Nephron (organoid): ENCODE measurements around the gene KIF3C.
"Not testable (repeated sequence)": the region's sequence is repeated elsewhere in the genome, so short reads cannot be mapped to it uniquely, and the experiment has no call there.

Experiments
- H3K27ac Mint-ChIP-seq, 3 experiments: 2 replicates each; pipeline ENCODE4 v1.8.0; 2020; ENCODE audit warnings: mixed read lengths in 3 of 3, mild to moderate bottlenecking in 2 of 3, moderate library complexity in 1 of 3
- H3K27me3 Mint-ChIP-seq: 2 replicates; pipeline ENCODE4 v1.8.0; 2021; ENCODE audit warnings: low read depth, mild to moderate bottlenecking, moderate library complexity, mixed read lengths
- H3K36me3 Mint-ChIP-seq: 2 replicates; pipeline ENCODE4 v1.8.0; 2020; ENCODE audit warnings: low read depth, mixed read lengths
- H3K4me1 Mint-ChIP-seq: 2 replicates; pipeline ENCODE4 v1.8.0; 2020; ENCODE audit warnings: mixed read lengths
- H3K4me3 Mint-ChIP-seq, 3 experiments: 2 replicates each; pipeline ENCODE4 v1.8.0; 2020; ENCODE audit warnings: mild to moderate bottlenecking in 3 of 3, mixed read lengths in 3 of 3, moderate library complexity in 2 of 3
- H3K9me3 Mint-ChIP-seq: 2 replicates; pipeline ENCODE4 v1.8.0; 2020; ENCODE audit warnings: mixed read lengths
- TF ChIP-seq, protein P1 (sequence below), 3 experiments: fragments of 200-600 bp; sonication (generic); IDR thresholded peaks; one replicate each; pipeline ENCODE4 v1.5.0; 2021; ENCODE audit warnings: antibody characterized with exemption in 3 of 3; ENCODE audit not compliant: unreplicated experiment in 3 of 3

The KIF3C gene

DNA sequence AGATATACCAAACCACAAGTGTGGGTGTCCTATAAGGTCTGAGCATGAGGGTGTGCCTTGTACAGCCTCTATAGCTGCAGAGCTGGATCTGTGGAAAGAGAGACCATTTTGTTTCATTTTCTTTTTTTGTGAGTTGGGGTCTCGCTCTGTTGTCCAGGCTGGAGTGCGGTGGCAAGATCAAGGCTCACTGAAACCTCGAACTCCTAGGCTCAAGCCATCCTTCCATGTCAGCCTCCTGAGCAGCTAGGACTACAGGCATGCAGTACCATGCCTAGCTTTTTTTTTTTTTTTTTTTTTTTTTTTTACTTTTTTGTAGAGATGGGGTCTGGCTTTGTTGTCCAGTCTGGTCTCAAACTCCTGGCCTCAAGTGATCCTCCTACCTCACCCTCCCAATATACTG lies 10.7 kb downstream of the KIF3C start:
- H3K36me3 Mint-ChIP-seq, result peaks cover 48% of the 10 kb centered on the region
- H3K4me3 Mint-ChIP-seq, result no peak overlapping the region
- TF ChIP-seq, protein P1, sequence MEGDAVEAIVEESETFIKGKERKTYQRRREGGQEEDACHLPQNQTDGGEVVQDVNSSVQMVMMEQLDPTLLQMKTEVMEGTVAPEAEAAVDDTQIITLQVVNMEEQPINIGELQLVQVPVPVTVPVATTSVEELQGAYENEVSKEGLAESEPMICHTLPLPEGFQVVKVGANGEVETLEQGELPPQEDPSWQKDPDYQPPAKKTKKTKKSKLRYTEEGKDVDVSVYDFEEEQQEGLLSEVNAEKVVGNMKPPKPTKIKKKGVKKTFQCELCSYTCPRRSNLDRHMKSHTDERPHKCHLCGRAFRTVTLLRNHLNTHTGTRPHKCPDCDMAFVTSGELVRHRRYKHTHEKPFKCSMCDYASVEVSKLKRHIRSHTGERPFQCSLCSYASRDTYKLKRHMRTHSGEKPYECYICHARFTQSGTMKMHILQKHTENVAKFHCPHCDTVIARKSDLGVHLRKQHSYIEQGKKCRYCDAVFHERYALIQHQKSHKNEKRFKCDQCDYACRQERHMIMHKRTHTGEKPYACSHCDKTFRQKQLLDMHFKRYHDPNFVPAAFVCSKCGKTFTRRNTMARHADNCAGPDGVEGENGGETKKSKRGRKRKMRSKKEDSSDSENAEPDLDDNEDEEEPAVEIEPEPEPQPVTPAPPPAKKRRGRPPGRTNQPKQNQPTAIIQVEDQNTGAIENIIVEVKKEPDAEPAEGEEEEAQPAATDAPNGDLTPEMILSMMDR (IDR thresholded peaks at IDR 0.05; ENCODE audit: unreplicated experiment in 3 of 3), result no peak
- H3K4me1 Mint-ChIP-seq, result no peaks in the 10 kb centered on the region
- H3K9me3 Mint-ChIP-seq, result no peaks in the 10 kb centered on the region
- no peaks in the 10 kb centered on the region for H3K27me3 Mint-ChIP-seq
- no peak overlapping the region for H3K27ac Mint-ChIP-seq

DNA sequence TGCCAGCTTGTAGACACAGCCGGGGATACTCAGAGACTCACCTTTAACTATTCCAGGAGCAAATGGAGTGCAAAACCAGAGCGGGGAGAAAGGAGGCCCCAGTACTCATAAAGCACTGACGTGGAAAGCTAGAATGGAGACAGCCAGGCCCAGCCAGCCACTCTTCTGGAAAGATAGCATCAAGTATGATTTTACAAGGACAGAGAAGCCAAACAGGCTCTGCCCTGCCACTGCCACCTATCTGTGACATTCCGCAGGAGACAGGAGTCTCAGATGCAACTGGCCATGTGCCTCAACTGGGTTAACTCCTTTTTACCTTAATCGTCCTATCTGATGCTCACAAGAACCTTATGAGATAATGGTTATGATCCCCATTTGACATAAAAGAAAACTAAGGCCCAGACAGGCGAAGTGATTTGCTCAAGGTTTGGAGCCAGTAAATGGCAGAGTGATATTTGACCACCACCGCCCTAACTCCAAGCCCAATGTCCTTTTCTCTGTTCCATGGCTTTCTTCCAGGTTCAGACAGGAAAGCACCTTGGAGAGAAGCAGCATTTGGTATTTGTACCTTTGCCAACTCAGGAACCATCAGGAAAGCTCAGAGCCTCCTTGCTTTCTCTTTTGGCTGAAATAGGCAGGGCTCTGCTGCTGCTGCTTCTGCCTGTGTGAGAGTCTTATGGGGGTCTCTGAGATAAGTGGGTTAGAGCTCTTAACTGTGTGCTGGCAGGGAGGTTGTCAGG lies 15.6 kb downstream of the KIF3C start:
- Mint-ChIP-seq H3K36me3 (peaks cover 27% of the 10 kb centered on the region), H3K4me3 (no peak overlapping the region), H3K4me1 (no peaks in the 10 kb centered on the region), H3K9me3 (no peaks in the 10 kb centered on the region), H3K27me3 (no peaks in the 10 kb centered on the region), H3K27ac (no peak overlapping the region)
- TF ChIP-seq, protein P1 (IDR thresholded peaks at IDR 0.05; ENCODE audit: unreplicated experiment in 3 of 3), result no peak

DNA sequence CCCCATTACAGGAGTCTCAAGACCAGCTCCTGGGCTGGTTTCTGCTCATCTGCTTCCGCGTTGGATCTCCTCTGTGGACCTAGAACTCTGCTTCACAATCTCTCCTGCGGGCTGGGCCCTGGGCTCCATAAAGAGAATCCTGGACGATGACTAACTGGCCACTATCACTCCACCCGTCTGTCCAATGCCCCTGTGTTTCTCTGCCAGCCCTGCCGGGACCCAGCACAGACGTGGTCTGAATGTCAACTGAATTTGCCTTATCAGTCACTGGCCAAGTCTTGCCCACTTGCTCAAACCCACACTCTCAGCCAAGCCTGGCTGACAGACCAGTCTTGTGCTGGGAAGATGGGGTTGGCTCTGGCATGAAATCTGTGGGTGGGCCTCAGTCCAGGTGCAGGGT lies 17.4 kb downstream of the KIF3C start:
- TF ChIP-seq, protein P1 (IDR thresholded peaks at IDR 0.05; ENCODE audit: unreplicated experiment in 3 of 3), result no peak
- Mint-ChIP-seq H3K27me3 (no peaks in the 10 kb centered on the region), H3K4me1 (no peaks in the 10 kb centered on the region), H3K9me3 (no peaks in the 10 kb centered on the region), H3K36me3 (peaks cover 24% of the 10 kb centered on the region), H3K4me3 (no peak overlapping the region), H3K27ac (no peak overlapping the region)

DNA sequence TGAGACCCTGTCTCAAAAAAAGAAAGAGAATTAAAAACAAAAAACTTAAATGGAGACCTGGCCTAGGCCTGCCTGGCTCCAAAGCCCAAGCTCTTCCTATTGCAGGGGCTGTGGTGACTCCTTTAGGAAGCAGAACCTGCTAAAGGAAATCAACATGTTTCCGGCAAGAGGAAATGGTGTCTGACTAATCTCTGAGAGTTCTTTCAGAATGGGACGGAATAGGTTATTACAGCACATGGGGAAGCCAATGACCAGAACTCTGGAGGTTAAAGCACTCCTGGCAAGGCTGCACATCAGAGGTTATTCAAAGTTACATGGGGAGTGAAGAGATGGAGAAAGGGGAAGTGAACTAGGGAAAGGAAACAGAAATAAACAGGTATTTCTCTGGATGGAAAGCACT lies 21.4 kb downstream of the KIF3C start:
- no peak overlapping the region for H3K4me3 Mint-ChIP-seq
- no peaks in the 10 kb centered on the region for H3K9me3 Mint-ChIP-seq
- no peak overlapping the region for H3K27ac Mint-ChIP-seq
- H3K36me3 Mint-ChIP-seq, result peaks cover 13% of the 10 kb centered on the region
- TF ChIP-seq, protein P1 (IDR thresholded peaks at IDR 0.05; ENCODE audit: unreplicated experiment in 3 of 3), result no peak
- H3K4me1 Mint-ChIP-seq, result no peaks in the 10 kb centered on the region
- H3K27me3 Mint-ChIP-seq, result no peaks in the 10 kb centered on the region

DNA sequence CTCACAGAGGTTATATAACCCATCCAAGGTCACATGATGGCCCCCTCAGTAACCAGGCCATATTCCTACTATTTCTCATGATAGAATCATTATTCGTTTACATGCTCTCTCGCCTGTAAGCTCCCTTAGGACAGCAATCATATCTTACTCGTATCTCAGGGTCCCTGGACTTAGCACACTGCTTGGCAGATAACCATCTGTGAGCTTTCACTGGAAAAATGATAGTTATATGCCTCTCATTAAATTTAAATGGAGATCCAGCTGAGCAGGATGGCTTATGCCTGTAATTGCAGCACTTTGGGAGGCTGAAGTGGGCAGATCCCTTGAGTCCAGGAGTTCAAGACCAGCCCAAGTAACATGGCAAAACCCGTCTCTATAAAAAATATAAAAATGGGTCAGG lies 21.9 kb downstream of the KIF3C start:
- Mint-ChIP-seq H3K4me1 (no peaks in the 10 kb centered on the region), H3K9me3 (no peaks in the 10 kb centered on the region), H3K27me3 (no peaks in the 10 kb centered on the region), H3K36me3 (peaks cover 12% of the 10 kb centered on the region), H3K4me3 (no peak overlapping the region), H3K27ac (no peak overlapping the region)
- TF ChIP-seq, protein P1 (IDR thresholded peaks at IDR 0.05; ENCODE audit: unreplicated experiment in 3 of 3), result no peak

DNA sequence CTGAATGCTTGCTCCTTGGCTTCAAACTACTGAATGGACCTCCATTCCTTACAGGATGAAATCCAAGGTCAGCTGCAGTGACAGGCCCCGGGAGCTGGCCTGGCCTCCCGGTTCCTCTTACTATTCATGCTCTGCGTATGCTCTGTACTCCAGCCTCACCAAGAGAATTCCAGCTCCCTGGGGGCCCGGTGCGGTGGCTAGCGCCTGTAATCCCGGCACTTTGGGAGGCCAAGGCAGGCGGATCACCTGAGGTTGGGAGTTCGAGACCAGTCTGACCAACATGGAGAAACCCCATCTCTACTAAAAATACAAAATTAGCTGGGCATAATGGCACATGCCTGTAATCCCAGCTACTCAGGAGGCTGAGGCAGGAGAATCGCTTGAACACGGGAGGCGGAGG lies 23.7 kb downstream of the KIF3C start:
- not testable (repeated sequence) for H3K27ac Mint-ChIP-seq, H3K9me3 Mint-ChIP-seq, H3K27me3 Mint-ChIP-seq, H3K4me3 Mint-ChIP-seq, H3K4me1 Mint-ChIP-seq
- peaks cover 11% of the 10 kb centered on the region for H3K36me3 Mint-ChIP-seq
